GM12878 (cell line): Measurements from ENCODE around the gene CWC27. TPM values are rescaled to one million over a fixed set of nuclear protein-coding genes. Genes with fewer than 3 reads are reported as not detected.

Source experiments
- ATAC-seq: fragments of 200-7000 bp; cut with Tn5 transposase; 3 replicates; pipeline ENCODE4 v1.9.1; 2020; ENCODE audit warnings: mild to moderate bottlenecking, moderate library complexity
- BruUV-seq: library from RNA; stranded (reverse); fragments of 400-500 nt; replicated peaks from 2 replicates; lab custom pipeline; 2021; lab: Mats Ljungman, UMichigan
- CTCF ChIA-PET: fragments of 300-600 bp; sonication (Branson Sonifier 250); formaldehyde crosslinking; extraction: SDS; loops from one replicate; lab custom pipeline; 2021; ENCODE audit warnings: inconsistent platforms; lab: Yijun Ruan, JAX
- POLR2A ChIA-PET: fragments of 350-600 bp; formaldehyde crosslinking; extraction: SDS; loops from one replicate; lab custom pipeline; 2021; ENCODE audit warnings: inconsistent platforms; lab: Charles Lee
- RAD21 ChIA-PET: fragments of 300-600 bp; sonication (Branson Sonifier 250); formaldehyde crosslinking; loops from one replicate; lab custom pipeline; 2023; ENCODE audit warnings: antibody characterized with exemption; ENCODE audit not compliant: unreplicated experiment; lab: Charles Lee
- SMC1A ChIA-PET: fragments of 300-600 bp; sonication (Branson Sonifier 250); formaldehyde crosslinking; loops from one replicate; lab custom pipeline; 2023; ENCODE audit not compliant: unreplicated experiment, uncharacterized antibody; lab: Charles Lee
- DNase-seq: peaks from one replicate; pipeline ENCODE4 v3.0.0-alpha.2; 2011; ENCODE audit warnings: low read depth, low spot score
- FAIRE-seq: peaks from 3 replicates; lab custom pipeline; 2011; peaks lifted over from hg19 to GRCh38; lab: Jason Lieb, UNC
- H2AFZ ChIP-seq: 2 replicates; pipeline ENCODE4 v1.6.0; 2011; ENCODE audit warnings: low read depth, low read length, control low read depth; ENCODE audit not compliant: control insufficient read depth
- H3K27ac ChIP-seq: 2 replicates; pipeline ENCODE4 v1.5.1; 2011; ENCODE audit warnings: control low read depth; ENCODE audit not compliant: control insufficient read depth, insufficient read depth
- H3K27me3 ChIP-seq, 2 experiments: replicated peaks in 1 of 2; 2 replicates each; pipeline versions ENCODE4 v1.6.0 to v1.6.1; 2011; ENCODE audit warnings: low read length in 1 of 2; ENCODE audit not compliant: control insufficient read depth in 2 of 2, insufficient read depth in 2 of 2
- H3K36me3 ChIP-seq, 2 experiments: 2 replicates each; pipeline ENCODE4 v1.5.1; 2011; ENCODE audit warnings: low read length in 1 of 2; ENCODE audit not compliant: control insufficient read depth in 2 of 2, insufficient read depth in 2 of 2
- H3K4me1 ChIP-seq: 2 replicates; pipeline ENCODE4 v1.6.1; 2011; ENCODE audit warnings: mild to moderate bottlenecking, low read length, moderate library complexity, mixed read lengths; ENCODE audit not compliant: control insufficient read depth, insufficient read depth
- H3K4me2 ChIP-seq: 2 replicates; pipeline ENCODE4 v1.6.0; 2011; ENCODE audit warnings: control low read depth; ENCODE audit not compliant: control insufficient read depth, insufficient read depth
- H3K4me3 ChIP-seq: fragments of 200-600 bp; sonication (generic); 2 replicates; pipeline ENCODE4 v1.5.1; 2016
- H3K79me2 ChIP-seq: 2 replicates; pipeline ENCODE4 v1.6.0; 2011; ENCODE audit warnings: low read length; ENCODE audit not compliant: control insufficient read depth, insufficient read depth
- H3K9ac ChIP-seq: 2 replicates; pipeline ENCODE4 v1.8.0; 2011; ENCODE audit warnings: low read length, control low read depth, mixed read lengths; ENCODE audit not compliant: control insufficient read depth, insufficient read depth
- H3K9me3 ChIP-seq: replicated peaks from 3 replicates; pipeline ENCODE4 v1.5.1; 2011; ENCODE audit warnings: mild to moderate bottlenecking, low read length; ENCODE audit not compliant: control insufficient read depth, insufficient read depth
- H4K20me1 ChIP-seq: 2 replicates; pipeline ENCODE4 v1.6.0; 2011; ENCODE audit not compliant: control insufficient read depth, insufficient read depth
- CREM ChIP-seq: IDR thresholded peaks from 2 replicates; pipeline ENCODE4 v1.6.1; 2014; ENCODE audit warnings: antibody characterized with exemption, low read depth
- DPF2 ChIP-seq: fragments of 450-650 bp; IDR thresholded peaks from 2 replicates; pipeline ENCODE4 v1.6.1; 2017; ENCODE audit warnings: mild to moderate bottlenecking
- EED ChIP-seq: sonication (generic); IDR thresholded peaks from 2 replicates; pipeline ENCODE4 v1.6.1; 2016; ENCODE audit warnings: antibody characterized with exemption, low read depth
- GATAD2B ChIP-seq: fragments of 450-650 bp; conservative IDR thresholded peaks from 2 replicates; pipeline ENCODE4 v1.6.1; 2017; ENCODE audit warnings: low read depth, mild to moderate bottlenecking, moderate library complexity
- HDAC6 ChIP-seq: fragments of 200-600 bp; sonication (generic); IDR thresholded peaks from one replicate; pipeline ENCODE4 v1.8.0; 2017; ENCODE audit warnings: antibody characterized with exemption; ENCODE audit not compliant: unreplicated experiment
- MEF2A ChIP-seq: IDR thresholded peaks from 2 replicates; pipeline ENCODE4 v1.6.1; 2011; ENCODE audit warnings: low read depth, mild to moderate bottlenecking, low read length, moderate library complexity; ENCODE audit not compliant: insufficient read depth
- MTA3 ChIP-seq: IDR thresholded peaks from 2 replicates; pipeline ENCODE4 v1.6.1; 2012; ENCODE audit warnings: low read length, inconsistent platforms, borderline replicate concordance
- NFIC ChIP-seq: IDR thresholded peaks from 2 replicates; pipeline ENCODE4 v1.6.1; 2012; ENCODE audit warnings: low read depth, mild to moderate bottlenecking, inconsistent platforms, low read length, moderate library complexity
- NFXL1 ChIP-seq: fragments of 450-650 bp; IDR thresholded peaks from 2 replicates; pipeline ENCODE4 v1.6.1; 2017; ENCODE audit warnings: antibody characterized with exemption, mild to moderate bottlenecking, borderline replicate concordance
- PAX5 ChIP-seq: IDR thresholded peaks from 2 replicates; pipeline ENCODE4 v1.6.1; 2011; ENCODE audit warnings: low read depth, low read length, borderline replicate concordance
- PAX8 ChIP-seq: fragments of 450-650 bp; IDR thresholded peaks from 2 replicates; pipeline ENCODE4 v1.6.1; 2017; ENCODE audit warnings: mild to moderate bottlenecking, moderate library complexity
- SMAD1 ChIP-seq: fragments of 450-650 bp; IDR thresholded peaks from 2 replicates; pipeline ENCODE4 v1.6.1; 2018; ENCODE audit warnings: mild to moderate bottlenecking, low read depth; ENCODE audit not compliant: partially characterized antibody
- SRF ChIP-seq, 2 experiments: IDR thresholded peaks; 2 replicates each; pipeline ENCODE4 v1.6.1; 2011; ENCODE audit warnings: low read depth in 2 of 2, low read length in 2 of 2, mild to moderate bottlenecking in 1 of 2, moderate library complexity in 1 of 2
- TCF3 ChIP-seq: IDR thresholded peaks from 2 replicates; pipeline ENCODE4 v1.6.1; 2012; ENCODE audit warnings: low read depth, mild to moderate bottlenecking, low read length, borderline replicate concordance; ENCODE audit not compliant: insufficient read depth
- in situ Hi-C: fragments of 300-500 bp; cut with MboI; formaldehyde crosslinking; loops from 9 replicates; pipeline ENCODE4 v1.14.3; 2018; ENCODE audit warnings: mixed read lengths
- intact Hi-C: fragments of 100-400 bp; cut with micrococcal nuclease; formaldehyde crosslinking; loops from one replicate; pipeline ENCODE4 v1.14.2; 2022; ENCODE audit not compliant: unreplicated experiment
- polyA plus RNA-seq, 11 experiments: library from polyadenylated mRNA; depleted of rRNA in 4 of 11; unstranded in 6 of 11; stranded (reverse) in 5 of 11; fragments of >200 nt; fragmentation: Nextera tagmentation in 4 of 11; fragmentation: Illumina TruSeq in 1 of 11; extraction: Ambion mirVana in 4 of 11; extraction: Trizol in 1 of 11; gene quantifications; 1 replicate in 1 of 11; 2 replicates in 10 of 11; pipeline versions ENCODE4 v1.2.1 to v1.2.3, GENCODE V29; 2011 to 2016; ENCODE audit warnings: inconsistent platforms in 2 of 11, missing spikeins in 2 of 11, low read depth in 1 of 11
- total RNA-seq, 4 experiments: library from RNA; depleted of rRNA in 3 of 4; stranded (reverse); fragments of >200 nt in 3 of 4; fragmentation: Illumina TruSeq in 1 of 4; extraction: Trizol in 1 of 4; gene quantifications; 2 replicates each; pipeline versions ENCODE4 v1.2.1 to v1.2.3, GENCODE V29; 2013 to 2021
- TF ChIP-seq, protein P1 (sequence below): fragments of 450-650 bp; IDR thresholded peaks from 2 replicates; pipeline ENCODE4 v1.6.1; 2017; ENCODE audit warnings: mild to moderate bottlenecking, low read depth, inconsistent platforms; ENCODE audit not compliant: poor library complexity, severe bottlenecking

CWC27 gene
- total and polyA plus RNA-seq, 10 of the 15 experiments (the other 5 are each of a cell fraction or from before 2014, with no cell fraction given): 21.7 to 61.9 (median 47.0) TPM

- SMC1A ChIA-PET: no interaction called here
Measured at GRCh38 chr5:64742821-64743220, 25.9 kb upstream of the CWC27 start.

More at GRCh38 chr5:64742821-64743220, 25.9 kb upstream of the CWC27 start:
- BruUV-seq: no TSS peak
- in situ Hi-C loops: no loop called here
- intact Hi-C loops: no loop called here
- Histone ChIP-seq H3K27me3 (no peaks in the 10 kb centered on the region), H3K9me3 (no peaks in the 10 kb centered on the region), H3K36me3 (peaks cover 0 to 2% of the 10 kb centered on the region in 2 experiments; a peak in 1 of 4 replicates), H3K4me2 (no peak overlapping the region), H4K20me1 (no peaks in the 10 kb centered on the region), H2AFZ (no peak overlapping the region), H3K79me2 (no peaks in the 10 kb centered on the region), H3K27ac (no peak overlapping the region), H3K9ac (no peak overlapping the region), H3K4me3 (no peak overlapping the region), H3K4me1 (no peaks in the 10 kb centered on the region)
- TF ChIP-seq DPF2 (no peak), NFIC (no peak), GATAD2B (no peak), NFXL1 (no peak), CREM (no peak), MEF2A (no peak), EED (no peak), HDAC6 (no peak), SMAD1 (no peak), SRF (IDR thresholded peaks at IDR 0.05; ENCODE audit: low read depth in 2 of 2, low read length in 2 of 2) (no peak), PAX8 (no peak), MTA3 (no peak), TCF3 (no peak), PAX5 (no peak)
- TF ChIP-seq, protein P1, sequence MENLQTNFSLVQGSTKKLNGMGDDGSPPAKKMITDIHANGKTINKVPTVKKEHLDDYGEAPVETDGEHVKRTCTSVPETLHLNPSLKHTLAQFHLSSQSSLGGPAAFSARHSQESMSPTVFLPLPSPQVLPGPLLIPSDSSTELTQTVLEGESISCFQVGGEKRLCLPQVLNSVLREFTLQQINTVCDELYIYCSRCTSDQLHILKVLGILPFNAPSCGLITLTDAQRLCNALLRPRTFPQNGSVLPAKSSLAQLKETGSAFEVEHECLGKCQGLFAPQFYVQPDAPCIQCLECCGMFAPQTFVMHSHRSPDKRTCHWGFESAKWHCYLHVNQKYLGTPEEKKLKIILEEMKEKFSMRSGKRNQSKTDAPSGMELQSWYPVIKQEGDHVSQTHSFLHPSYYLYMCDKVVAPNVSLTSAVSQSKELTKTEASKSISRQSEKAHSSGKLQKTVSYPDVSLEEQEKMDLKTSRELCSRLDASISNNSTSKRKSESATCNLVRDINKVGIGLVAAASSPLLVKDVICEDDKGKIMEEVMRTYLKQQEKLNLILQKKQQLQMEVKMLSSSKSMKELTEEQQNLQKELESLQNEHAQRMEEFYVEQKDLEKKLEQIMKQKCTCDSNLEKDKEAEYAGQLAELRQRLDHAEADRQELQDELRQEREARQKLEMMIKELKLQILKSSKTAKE: no peak
- DNase-seq (no peak), ATAC-seq (no peak), FAIRE-seq (no peak)
- RAD21 ChIA-PET: no interaction called here
- POLR2A ChIA-PET: no interaction called here
- CTCF ChIA-PET: no interaction called here
